ENCODE results near the gene SYNGR2.
"Not testable (repeated sequence)": the region's sequence is repeated elsewhere in the genome, so short reads cannot be mapped to it uniquely, and the experiment has no call there.

SYNGR2 gene

DNA sequence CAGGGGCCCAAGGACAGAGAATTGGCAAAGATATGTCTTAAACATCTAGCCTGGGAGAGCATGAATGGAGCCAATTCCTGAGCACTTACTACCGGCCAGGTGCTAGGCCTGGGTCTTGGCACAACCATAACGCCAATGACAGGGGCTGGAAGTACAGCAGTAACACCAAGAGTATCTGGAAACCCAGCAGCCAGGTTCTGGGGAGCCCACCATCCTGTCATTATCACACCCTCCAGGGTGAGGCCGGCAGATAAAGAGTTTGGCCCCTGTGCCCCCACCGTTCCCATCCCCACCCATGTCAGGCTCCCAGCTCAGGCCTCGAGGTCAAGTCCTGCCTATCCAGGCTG, 38.3 kb upstream of the SYNGR2 start:
- no peak for DNase-seq

DNA sequence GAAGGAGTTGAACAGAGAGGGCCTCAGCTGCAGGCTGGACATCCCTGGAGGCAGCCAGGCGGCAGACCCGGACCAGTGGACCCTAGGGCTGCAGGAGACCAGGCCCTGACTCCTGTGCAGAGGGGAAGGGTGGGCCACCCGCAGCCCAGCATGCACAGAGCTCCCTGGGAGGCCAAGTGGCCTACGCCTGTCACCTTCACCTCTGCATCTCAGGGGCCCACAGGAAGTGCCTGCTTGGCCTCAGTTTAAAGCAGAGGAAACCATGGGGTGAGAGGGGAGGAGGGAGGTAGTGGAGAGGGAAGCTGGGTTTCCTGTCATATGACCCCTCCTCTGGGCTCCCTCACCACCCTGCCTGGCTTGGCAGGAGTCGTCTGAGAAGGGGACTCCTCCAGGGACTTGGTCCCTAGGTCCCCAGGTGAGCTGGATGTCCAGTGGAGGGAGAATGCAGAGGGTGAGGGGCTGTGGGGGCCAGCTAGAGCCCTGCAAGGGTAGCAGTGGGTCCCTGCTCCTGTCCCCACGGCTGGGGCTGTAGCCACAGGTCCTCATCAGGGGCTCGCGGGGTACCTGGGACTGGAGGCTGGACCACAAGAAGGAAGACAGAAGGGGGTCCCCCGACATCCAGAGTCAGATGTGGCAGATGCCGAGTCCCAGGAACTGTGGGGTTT, 37.8 kb upstream of the SYNGR2 start, which contains the start of gene TMC8:
TMC8 (plus strand) TSS at position 335 of the 665 bp plus-strand sequence. CDS start 818 bp downstream, outside the sequence.
- DNase-seq = peak; percentile 92 to 96

- DNase-seq = peak in 1 of 2 experiments; percentile 19
Observed at GRCh38 chr17:78131172-78132083, 37.0 kb upstream of the SYNGR2 start.

DNA sequence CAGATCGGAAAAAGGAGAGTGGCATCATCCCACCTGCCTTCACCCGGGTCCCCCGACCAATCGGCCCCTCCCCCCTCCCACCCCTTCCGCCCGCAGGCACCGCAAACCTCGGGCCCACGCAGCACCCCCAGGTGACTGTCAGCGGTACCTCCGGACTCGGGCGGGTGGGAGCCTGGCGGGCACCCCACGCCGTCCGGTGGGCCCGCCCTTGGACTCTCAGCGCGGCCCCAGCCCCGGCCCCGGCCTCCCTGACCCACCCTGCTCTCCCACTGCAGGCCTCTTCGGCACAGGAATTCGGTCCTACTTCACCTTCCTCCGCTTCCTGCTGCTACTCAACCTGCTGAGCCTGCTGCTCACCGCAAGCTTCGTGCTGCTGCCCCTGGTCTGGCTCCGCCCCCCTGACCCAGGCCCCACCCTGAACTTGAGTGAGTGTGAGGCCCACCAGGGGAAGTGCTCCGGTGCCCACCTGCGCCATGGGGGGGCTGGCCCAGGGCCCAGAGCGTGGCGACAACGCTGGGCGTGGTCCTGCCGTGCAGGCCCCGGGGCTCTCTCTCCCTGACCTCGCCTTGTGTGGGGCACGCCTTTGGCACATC, 36.2 kb upstream of the SYNGR2 start:
- DNase-seq = peak in 1 of 2 experiments; percentile 27

DNA sequence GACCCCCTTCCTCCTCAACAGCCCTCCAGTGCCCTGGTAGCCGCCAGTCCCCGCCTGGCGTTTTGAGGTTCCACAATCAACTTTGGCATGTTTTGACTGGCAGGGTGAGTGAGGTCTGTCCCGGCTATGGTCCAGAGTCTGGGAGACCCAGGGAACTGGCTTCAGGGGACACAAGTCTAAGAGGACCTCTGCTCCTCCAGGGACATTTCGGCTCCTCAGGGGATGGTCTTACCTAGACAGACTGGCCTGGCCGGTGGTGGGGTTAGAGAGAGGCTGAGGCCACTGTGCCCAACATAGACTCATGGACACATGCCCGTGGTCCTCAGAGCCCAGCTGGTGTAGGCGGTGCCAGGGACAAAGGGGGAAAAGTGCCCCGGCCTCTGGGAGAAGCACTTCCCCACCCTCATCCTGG, 35.6 kb upstream of the SYNGR2 start:
- no peak for DNase-seq

DNA sequence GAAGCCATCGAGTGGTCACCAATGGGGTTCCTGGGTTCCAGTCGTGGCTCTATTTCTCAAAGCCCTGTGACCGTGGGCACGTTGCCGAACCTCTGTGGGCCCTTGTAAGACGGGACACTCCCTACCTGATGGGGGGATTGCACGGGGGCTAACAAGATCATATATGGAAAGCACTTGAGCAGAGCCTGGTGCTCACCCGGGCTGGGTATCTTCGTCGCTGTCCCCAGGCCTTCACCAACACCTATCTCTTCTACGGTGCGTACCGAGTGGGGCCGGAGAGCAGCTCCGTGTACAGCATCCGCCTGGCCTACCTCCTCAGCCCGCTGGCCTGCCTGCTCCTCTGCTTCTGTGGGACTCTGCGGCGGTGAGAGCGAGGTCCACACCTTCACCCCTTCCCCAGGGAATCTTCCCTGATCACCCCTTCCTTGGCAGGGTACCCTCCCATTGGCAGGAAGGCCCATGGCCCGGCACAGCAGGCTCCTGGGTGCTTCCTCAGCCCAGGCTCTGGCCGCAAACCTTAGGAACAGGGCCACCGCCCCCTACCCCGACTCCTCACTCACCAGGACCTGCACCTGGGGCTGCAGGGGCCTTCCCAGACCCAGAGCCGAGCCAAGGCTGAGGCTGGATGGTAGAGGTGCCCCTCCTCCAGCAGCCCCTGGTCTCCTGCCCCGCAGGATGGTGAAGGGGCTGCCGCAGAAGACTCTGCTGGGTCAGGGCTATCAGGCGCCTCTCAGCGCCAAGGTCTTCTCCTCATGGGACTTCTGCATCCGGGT, 35.0 kb upstream of the SYNGR2 start:
- no peak for DNase-seq

- peak; percentile 65 to 75 for DNase-seq
Observed at GRCh38 chr17:78133971-78134898, 34.1 kb upstream of the SYNGR2 start.

- no peak for DNase-seq
Observed at GRCh38 chr17:78134899-78135385, 33.4 kb upstream of the SYNGR2 start.

DNA sequence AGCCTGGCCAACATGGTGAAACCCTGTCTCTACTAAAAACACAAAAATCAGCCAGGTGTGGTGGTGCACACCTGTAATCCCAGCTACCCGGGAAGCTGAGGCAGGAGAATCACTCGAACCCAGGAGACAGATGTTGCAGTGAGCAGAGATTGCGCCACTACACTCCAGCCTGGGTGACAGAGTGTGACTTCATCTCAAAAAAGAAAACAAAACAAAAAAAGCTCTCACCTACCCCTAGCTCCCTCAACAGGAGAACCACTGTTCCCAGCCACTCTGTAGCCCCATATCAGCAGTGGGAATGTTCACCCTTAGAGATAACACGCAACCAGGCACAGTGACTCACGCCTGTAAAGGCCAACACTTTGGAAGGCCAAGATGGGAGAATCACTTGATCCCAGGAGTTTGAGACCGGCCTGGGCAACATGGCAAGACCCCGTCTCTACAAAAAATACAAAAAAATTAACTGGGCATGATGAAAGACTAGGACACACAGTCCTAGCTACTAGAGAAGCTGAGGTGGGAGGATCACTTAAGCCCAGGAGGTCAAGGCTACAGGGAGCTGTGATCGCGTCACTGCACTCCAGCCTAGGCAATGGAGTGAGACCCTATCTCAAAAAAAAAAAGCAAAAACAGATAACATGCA, 32.4 kb upstream of the SYNGR2 start:
- no peak for DNase-seq

- DNase-seq = peak; percentile 44 to 59
Observed at GRCh38 chr17:78137392-78138203, 30.8 kb upstream of the SYNGR2 start.

DNA sequence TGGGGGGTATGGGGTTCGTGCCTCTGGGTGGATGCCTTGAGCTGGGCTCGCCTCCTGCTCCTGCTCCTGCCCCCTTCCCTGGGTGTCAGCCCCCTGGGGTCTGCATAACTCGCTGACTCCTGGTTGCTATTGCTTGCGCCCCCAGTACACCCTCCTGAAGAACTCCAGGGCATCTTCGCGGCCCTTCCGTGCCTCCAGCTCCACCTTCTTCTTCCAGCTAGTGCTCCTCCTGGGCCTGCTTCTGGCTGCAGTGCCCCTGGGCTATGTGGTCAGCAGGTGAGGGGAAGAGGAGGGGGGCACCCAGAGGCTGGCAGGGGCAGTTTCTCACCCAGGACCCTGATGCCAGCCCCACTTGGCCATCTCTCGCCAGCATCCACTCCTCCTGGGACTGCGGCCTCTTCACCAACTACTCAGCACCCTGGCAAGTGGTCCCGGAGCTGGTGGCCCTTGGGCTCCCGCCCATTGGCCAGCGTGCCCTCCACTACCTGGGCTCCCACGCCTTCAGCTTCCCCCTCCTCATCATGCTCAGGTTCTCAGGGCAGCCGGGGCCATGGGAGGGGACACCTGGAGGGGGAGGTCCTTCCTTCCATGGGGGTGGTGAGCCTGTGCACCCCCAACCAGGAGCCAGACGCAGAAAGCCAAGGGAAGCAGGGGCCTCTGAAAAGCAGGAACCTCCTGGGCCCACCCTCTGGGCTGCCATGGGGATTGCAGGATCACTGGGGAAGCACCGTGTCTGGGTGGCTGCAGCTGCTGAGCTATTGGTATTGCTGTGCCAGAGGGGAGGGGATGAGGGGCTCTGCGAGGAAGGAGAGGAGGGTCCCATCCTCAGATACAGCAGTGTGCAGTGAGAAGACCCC, 29.9 kb upstream of the SYNGR2 start:
- no peak for DNase-seq

DNA sequence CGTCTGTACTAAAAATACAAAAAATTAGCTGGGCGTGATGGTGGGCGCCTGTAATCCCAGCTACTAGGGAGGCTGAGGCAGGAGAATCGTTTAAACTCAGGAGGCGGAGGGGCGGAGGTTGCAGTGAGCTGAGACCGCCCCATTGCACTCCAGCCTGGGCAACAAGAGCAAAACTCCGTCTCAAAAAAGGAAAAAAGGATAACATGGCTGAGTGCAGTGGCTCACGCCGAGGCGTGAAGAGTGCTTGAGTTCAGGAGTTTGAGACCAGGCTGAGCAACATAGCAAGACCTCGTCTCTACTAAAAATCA, 28.6 kb upstream of the SYNGR2 start:
- not testable (repeated sequence) for DNase-seq

DNA sequence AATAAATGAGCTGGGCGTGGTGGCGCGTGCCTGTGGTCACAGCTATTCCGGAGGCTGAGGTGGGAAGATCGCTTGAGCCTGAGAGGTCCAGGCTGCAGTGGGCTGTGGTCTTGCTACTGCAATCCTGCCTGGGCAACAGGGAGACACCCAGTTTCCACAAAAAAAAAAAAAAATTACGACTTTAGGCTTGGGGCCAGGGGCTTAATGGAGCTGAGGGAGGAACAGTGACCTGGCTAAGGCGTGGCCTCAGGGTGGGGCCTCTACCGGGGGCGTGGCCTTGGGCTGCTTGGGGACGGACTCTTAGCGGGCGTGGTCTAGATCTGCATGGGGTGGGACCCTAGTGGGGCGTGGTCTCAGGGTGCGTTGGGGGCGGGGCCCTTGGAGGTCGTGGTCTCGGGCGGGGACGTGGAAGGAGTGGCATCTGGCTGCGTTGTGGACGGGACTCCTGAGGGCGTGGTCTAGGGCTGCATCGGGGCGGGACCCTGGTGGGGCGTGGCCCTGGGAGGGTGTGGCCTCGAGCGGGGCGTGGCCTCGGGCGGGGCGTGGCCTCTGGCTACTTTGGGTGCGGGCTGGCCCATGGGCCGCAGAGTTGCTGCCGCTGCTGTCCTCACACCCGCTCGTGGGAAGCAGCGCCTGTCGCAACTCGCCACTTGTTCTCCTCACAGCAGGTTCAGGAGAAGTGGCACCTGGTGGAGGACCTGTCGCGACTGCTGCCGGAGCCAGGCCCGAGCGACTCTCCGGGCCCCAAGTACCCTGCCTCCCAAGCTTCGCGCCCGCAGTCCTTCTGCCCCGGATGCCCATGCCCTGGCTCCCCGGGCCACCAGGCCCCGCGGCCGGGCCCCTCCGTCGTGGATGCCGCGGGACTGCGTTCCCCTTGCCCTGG, 28.0 kb upstream of the SYNGR2 start:
- DNase-seq = peak; percentile 65 to 77

DNA sequence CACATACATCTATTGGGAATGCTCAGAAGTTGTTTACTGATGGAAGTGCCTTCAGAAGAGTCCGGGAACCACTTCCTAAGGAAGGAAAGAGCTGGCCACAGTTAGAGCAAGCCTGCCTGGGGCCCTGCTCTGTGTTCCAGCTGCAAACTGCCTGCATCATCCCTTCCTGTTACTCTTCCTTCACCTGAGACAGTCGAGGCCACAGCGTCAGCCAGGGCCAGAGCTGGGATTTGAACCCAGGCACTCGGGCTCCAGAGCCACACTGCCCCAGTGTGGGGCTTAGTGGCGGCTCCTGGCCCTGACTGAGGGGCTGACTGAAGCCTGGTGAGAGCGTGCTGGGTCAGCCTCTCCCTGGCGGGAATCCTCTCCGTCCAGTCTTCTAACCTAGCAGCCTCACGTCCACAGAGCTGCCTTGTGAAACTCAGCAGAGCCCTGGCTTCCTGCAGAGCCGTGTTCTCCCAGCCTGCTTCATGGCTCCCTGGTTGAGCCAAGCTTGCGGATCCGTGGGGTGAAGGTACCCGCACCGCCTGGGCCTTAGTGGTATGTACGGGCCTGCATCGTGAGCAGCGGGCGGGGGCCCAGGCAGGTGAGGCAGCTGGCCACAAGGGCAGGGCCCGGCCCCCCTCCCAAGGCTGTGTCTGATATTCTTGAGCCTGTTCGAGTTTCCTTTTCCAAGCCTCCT, 26.8 kb upstream of the SYNGR2 start:
- DNase-seq = no peak

GRCh38 chr17:78142119-78142861, 26.1 kb upstream of the SYNGR2 start:
- DNase-seq = no peak

GRCh38 chr17:78143214-78144146, 24.9 kb upstream of the SYNGR2 start:
- no peak for DNase-seq

Data from AML-193 (cell line).